ENCODE results near the gene ARMH1.

Gene ARMH1

GRCh38 chr1:44674113-44675000 is at the start of gene ARMH1, which contains the start of gene TMEM53:
ARMH1 (plus strand) TSS chr1:44674714; CDS start chr1:44689698, 14,984 bp downstream.
TMEM53 (minus strand) TSS chr1:44674481; CDS start chr1:44674391, 90 bp downstream.
- DNase-seq, result peak; percentile 91 to 95

DNA sequence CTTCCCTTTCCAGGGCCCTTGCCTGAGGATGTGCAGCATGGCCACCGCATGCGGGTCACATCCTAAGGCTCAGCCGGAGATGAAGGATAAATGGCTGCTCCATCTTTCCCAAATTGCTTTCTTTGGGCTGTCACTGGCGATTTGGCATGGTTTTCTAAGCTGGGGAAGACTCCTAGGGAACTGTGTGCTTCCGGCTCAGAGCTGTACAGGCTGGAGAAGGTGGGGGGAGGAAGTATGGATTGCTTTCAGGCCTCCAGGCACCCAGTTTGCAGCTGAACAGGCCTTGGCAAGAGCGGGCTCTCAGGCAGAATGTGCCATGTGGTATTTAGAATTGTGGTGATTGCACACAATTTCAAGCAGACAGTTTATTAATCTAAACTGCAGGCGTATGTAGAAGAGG is 49.2 kb upstream of the ARMH1 start:
- DNase-seq, result no peak

DNA sequence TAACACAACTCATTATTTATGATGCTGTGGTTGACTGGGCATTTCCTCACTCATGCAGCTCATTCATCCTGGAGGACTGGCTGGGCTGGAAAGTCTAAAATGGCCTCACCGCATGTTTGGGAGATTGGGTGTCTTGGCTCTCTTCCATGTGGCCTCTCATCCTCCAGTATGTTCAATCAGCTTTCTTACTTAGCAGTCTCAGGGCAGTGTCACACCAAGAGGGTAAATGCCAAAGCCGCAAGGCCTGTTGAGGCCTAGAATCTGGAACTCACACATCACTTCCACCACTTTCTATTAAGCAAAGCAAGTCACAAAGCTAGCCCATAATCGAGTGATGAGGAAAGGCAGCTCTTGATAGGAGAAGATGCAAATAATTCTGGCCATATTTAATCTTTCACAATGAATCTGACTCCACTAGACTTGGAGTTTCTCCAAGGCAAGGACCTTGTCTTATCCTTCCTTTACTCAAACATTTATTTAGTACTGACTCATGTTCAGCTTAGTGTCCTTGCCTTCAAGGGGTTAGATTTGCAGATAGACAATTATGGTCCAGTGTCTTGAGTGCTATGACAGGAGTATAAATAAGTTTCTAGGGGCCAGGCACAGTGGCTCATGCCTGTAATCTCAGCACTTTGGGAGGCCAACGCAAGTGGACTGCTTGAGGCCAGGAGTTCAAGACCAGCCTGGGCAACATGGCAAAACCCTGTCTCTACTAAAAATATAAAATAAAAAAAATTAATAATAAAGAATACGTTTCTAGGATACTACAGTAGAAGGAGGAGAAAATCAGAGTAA is 45.4 kb upstream of the ARMH1 start:
- no peak for DNase-seq

GRCh38 chr1:44630116-44630515 is 44.4 kb upstream of the ARMH1 start:
- no peak for DNase-seq

- DNase-seq, result no peak
Measured at GRCh38 chr1:44631333-44631646, 43.2 kb upstream of the ARMH1 start.

GRCh38 chr1:44631647-44632539 is 42.6 kb upstream of the ARMH1 start:
- DNase-seq, result peak; percentile 28 to 86

DNA sequence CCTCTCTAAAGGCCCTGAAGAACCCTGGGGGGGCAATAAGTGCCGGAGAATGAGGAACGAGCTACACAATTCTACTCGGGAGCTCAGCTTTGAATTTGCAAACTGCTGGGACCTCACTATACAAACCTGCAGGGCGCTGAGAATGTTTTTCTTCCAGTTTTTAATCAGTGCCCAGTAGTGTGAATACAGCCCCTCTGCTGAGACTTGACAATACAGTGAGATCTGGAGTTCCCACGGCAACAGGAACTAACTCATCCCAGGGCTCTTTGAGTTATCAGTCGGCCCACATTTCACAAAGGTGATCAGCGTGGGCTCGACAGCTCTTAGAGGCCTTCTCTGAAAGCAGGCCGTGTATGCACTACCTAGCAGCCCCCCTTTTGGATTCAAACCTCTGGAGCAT is 41.9 kb upstream of the ARMH1 start:
- DNase-seq, result no peak

- DNase-seq, result no peak
Measured at GRCh38 chr1:44634606-44635189, 39.8 kb upstream of the ARMH1 start.

- no peak for DNase-seq
Measured at GRCh38 chr1:44635439-44635838, 39.1 kb upstream of the ARMH1 start.

- DNase-seq, result no peak
Measured at GRCh38 chr1:44636083-44636687, 38.3 kb upstream of the ARMH1 start.

- no peak for DNase-seq
Measured at GRCh38 chr1:44636688-44637598, 37.6 kb upstream of the ARMH1 start.

DNA sequence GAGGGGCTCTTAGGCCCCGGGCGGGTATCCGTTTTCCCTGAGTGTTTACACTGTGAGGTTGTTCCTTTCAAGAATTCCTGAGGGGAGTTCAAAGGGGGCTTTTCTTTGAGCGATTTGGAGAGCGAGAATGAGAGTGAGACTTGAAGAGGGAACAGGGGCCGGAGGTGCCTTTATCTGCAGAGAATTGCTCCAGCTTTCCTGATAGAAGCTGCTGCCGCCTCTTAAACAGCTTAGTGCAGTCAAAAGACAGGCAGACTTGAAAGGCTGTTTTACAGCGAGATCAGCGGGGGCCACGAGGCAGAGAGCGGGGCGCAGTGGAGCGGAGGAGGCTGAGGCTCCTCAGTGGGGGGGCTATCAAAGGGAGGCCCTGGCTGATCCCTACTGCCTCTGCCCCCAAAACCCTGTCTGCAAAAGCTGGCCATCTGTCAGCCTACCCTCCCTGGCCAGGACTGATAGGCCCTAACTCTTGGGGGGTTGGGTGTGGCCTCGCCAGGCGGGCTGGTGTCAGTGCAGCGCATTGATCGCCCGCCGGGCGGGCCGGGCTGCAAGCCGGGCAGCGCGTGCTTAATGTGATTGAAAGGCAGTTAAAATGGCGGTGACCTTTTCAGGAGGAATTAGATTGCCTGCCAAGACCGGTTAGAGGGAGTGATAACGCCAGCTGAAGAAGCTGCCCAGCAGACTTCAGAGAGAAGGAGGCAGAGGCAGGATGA is 36.7 kb upstream of the ARMH1 start:
- no peak for DNase-seq

- DNase-seq, result no peak
Measured at GRCh38 chr1:44640200-44640853, 34.2 kb upstream of the ARMH1 start.

- no peak for DNase-seq
Measured at GRCh38 chr1:44641126-44642102, 33.1 kb upstream of the ARMH1 start.

DNA sequence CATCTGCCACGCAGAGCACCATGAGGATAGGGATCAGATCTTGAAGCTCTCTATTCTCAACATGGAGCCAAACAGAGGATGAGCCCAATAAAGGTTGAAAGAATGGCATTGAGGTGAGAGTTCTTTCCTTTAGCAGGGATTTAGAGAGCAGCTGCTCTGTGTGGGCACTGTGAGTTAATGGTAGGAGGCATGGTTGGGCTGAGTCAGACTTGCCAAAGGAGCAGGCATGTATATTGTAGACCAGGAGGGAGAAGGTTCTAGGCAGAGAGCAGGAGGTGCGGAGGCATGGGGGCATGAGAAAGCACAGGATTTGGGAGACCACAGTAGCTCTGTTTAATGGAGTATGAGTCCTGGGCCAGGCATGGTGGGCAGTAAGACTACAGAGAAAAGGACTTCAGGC is 32.3 kb upstream of the ARMH1 start:
- no peak for DNase-seq

DNA sequence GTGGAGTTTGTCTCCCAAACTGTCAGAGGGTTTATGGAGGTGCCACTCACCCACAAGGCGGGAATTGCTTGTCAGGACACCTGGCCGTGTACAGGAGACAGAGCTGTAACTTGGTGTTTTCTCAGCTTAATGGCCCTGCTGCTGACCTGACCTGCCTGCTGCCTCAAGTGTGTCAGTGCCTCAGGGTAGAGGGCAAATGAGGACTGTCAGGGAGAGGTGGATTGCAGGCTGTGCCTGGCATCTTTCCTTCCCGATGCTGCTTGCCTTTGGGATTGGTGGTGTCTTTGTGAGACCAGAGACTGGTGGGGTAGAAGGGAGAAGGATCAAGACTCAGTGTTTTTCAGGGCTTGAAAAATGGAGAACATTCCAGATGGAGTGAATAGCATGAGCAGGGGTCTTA is 31.6 kb upstream of the ARMH1 start:
- DNase-seq, result no peak

DNA sequence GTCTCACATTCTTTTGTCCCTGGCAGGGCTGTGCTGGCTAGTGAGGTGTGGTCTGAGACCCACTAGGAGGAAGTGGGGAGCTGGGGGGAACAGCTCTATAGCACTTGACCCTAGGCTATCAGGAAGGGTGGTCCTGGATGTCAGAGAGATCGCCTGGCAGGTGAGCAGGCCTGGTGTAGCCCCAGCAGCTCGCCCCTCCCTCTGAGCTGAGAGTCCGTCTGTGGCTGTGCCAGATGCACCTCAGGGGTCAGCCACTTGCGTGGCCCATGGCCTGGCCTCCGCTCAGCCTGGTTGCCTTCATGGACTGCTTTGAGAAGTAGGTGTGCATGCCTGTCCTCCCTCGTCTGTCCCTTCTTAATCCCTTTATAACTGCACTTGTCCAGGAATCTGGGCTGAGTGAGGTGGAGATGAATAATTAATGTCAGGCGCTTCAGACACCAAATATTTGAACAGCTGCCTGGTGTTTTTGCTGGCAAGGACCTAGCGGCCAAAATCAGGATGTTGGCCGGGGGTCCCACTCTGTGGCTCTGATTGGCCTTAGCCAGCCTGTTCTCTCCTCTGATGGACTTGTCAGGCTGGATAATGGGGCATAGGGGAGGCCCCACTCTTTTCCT is 30.7 kb upstream of the ARMH1 start:
- no peak for DNase-seq

DNA sequence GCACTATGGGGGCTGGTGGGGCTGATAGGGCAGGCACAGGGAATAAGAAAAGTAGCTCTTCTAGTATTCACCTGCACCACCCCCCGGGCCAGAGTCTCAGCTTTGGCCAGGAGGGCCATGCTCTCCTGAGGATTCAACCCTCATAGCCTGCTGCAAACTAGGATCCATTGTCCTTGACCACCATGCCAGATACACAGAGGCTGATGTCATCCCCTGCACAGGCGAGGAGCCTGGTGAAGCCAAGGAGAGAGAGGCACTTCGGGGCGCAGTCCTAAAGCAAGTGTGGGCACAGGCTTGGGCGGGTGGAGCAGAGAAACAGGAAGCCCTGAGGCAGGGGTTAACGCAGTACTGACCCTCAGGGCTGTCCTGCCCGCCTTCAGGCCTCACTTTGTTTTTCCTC is 29.7 kb upstream of the ARMH1 start:
- no peak for DNase-seq

Measured in bone marrow (tissue), 2 donors.